Activated CD4-positive, alpha-beta memory T cell treated with anti-CD3 and anti-CD28 coated beads for 36 hours (primary cell): Measurements from ENCODE around the gene RB1. TPM values are rescaled to one million over a fixed set of nuclear protein-coding genes. Genes with fewer than 3 reads are reported as not detected.

Experiments used
- CTCF ChIA-PET: fragments of 350-600 bp; sonication (Branson Sonifier 250); formaldehyde crosslinking; loops from one replicate; lab custom pipeline; 2021; ENCODE audit warnings: antibody characterized with exemption, inconsistent platforms; lab: Charles Lee
- POLR2A ChIA-PET: fragments of 350-600 bp; sonication (Branson Sonifier 250); formaldehyde crosslinking; loops from one replicate; lab custom pipeline; 2021; ENCODE audit warnings: antibody characterized with exemption; lab: Charles Lee
- DNase-seq: peaks from one replicate; pipeline ENCODE4 v3.0.0-alpha.2; 2020
- H3K27ac Mint-ChIP-seq: one replicate; pipeline ENCODE4 v1.8.0; 2021; ENCODE audit warnings: mixed read lengths
- H3K27me3 Mint-ChIP-seq: one replicate; pipeline ENCODE4 v1.8.0; 2021; ENCODE audit warnings: mixed read lengths
- H3K36me3 Mint-ChIP-seq: one replicate; pipeline ENCODE4 v1.8.0; 2021; ENCODE audit warnings: mixed read lengths
- H3K4me1 Mint-ChIP-seq: one replicate; pipeline ENCODE4 v1.8.0; 2021; ENCODE audit warnings: low read depth, mixed read lengths
- H3K4me3 Mint-ChIP-seq: one replicate; pipeline ENCODE4 v1.8.0; 2021; ENCODE audit warnings: mild to moderate bottlenecking, mixed read lengths
- H3K9me3 Mint-ChIP-seq: one replicate; pipeline ENCODE4 v1.8.0; 2021; ENCODE audit warnings: mixed read lengths
- intact Hi-C: fragments of 100-400 bp; cut with micrococcal nuclease; formaldehyde crosslinking; loops from one replicate; pipeline ENCODE4 v1.15.1; 2023
- total RNA-seq, 2 experiments: library from RNA; stranded (reverse); gene quantifications; one replicate each; pipeline ENCODE4 v1.2.3, GENCODE V29; 2021

The RB1 gene
- total RNA-seq, 2 experiments from 2014 or later = 26.5 to 28.8 TPM

DNA sequence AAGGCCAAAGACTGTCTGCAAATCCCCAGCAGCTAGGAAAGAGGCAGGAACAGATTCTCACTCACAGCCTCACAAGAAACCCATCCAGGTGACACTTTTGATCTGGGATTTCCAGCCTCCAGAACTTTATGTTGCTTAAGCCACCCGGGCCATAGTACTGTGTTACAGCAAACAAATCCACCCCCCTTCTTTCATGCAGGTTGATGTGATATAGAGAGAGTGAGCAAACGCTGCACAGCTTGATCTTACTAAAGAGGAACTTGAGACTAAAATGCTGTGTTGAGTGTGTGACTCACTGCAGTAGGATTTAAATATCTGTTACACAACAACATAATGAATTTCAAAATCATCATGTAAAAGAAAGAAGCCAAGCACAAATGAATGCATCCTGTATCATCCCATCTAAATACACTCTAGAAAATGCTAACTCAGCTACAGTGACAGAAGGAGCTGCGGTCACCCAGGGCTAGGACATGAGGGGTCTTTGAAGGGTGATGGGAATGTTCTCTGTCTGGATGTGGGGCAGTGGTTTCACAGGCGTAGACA, 197.2 kb downstream of the RB1 start:
- H3K27ac Mint-ChIP-seq = peak overlapping the region; percentile 23
- CTCF ChIA-PET = no interaction called here
- H3K9me3 Mint-ChIP-seq = no peaks in the 10 kb centered on the region
- DNase-seq = peak; percentile 27
- H3K27me3 Mint-ChIP-seq = no peaks in the 10 kb centered on the region
- H3K4me1 Mint-ChIP-seq = peaks cover 44% of the 10 kb centered on the region
- intact Hi-C loops = no loop called here
- no peaks in the 10 kb centered on the region for H3K36me3 Mint-ChIP-seq
- H3K4me3 Mint-ChIP-seq = no peak overlapping the region
- POLR2A ChIA-PET = interaction anchor here (0.6 kb wide), 1 partner anchor 35 kb away, joined by 3 read pairs; no protein-coding TSS in a partner anchor

DNA sequence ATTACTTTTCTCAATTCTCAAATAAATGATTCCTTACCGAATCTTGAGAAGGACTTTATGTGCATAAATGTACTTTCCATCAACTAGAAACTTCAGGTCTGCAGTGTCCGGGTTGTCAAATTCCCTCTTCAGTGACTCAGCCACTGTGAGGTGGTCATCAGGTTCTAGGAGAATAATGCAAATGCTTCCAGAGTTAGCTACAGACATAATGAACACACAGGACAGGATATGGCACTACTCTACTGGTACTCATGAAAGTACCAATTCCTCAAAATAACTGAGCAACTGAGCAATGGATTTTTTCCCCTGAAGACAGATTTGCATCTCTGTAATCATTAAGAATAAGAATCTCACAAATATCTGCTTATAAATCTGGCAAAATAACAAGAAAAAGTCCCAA, 198.2 kb downstream of the RB1 start:
- no peak for DNase-seq
- intact Hi-C loops = no loop called here
- no peaks in the 10 kb centered on the region for H3K9me3 Mint-ChIP-seq
- no peak overlapping the region for H3K27ac Mint-ChIP-seq
- H3K4me3 Mint-ChIP-seq = no peak overlapping the region
- H3K4me1 Mint-ChIP-seq = peaks cover 47% of the 10 kb centered on the region
- H3K36me3 Mint-ChIP-seq = no peaks in the 10 kb centered on the region
- POLR2A ChIA-PET = interaction anchor here (0.6 kb wide), 1 partner anchor 34 kb away, joined by 3 read pairs; no protein-coding TSS in a partner anchor
- H3K27me3 Mint-ChIP-seq = no peaks in the 10 kb centered on the region
- CTCF ChIA-PET = no interaction called here

DNA sequence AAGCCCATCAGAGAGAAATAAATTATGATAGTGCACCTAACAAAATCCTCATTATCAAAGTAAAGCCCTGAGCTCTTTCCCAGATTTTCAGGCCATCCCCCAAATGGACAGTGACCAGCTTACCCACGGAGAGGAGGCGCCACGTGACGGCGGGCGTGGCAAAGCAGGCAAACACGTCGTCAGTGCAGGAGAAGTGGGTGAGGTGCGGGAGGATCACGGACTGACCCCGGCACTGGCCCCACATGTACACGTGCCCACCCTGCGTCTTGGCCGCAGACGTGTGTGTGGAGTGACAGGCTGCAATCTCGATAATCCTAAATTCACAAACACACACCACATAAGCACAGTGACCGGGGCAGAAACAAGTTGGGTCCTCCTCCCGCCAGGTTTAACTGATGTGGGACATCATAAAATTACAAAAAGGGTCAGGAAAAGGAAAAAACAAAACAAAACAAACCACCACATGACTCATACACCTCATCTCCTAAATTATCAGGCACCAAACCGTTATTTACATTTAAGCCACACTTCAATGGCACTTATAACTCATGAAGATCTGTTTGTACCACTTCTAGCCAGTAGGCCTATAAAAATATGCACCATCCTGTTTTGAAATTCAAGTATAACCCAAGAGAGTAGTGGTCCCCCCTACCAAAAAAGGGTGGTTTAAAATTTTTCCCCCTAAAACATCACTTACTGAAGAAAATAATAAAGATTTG, 199.2 kb downstream of the RB1 start:
- intact Hi-C loops = no loop called here
- CTCF ChIA-PET = no interaction called here
- Mint-ChIP-seq H3K36me3 (peaks cover 2% of the 10 kb centered on the region), H3K4me1 (peaks cover 50% of the 10 kb centered on the region), H3K4me3 (no peak overlapping the region), H3K9me3 (no peaks in the 10 kb centered on the region), H3K27ac (no peak overlapping the region), H3K27me3 (no peaks in the 10 kb centered on the region)
- POLR2A ChIA-PET = no interaction called here
- DNase-seq = no peak

DNA sequence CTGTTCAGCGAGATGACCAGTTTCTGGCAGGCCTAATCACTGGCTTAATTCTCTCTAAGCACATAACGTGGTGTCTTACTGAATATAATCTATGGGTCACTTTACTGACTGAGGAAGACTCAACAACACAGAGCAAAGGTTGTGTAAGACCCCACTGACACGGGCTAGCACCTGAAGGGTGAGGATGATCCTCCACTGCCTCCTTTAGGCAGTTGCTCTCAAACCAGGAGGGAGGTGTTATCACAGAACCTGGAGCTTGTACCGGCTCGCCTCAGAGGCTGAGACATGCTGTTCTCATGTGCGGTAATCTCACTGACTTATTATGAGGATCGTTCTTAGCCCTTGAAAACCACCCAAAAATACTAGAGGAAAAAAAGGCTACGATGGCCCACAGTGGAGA, 201.1 kb downstream of the RB1 start:
- Mint-ChIP-seq H3K27me3 (no peaks in the 10 kb centered on the region), H3K27ac (no peak overlapping the region), H3K9me3 (no peaks in the 10 kb centered on the region), H3K4me3 (no peak overlapping the region), H3K36me3 (peaks cover 2% of the 10 kb centered on the region), H3K4me1 (peaks cover 50% of the 10 kb centered on the region)
- intact Hi-C loops = loop anchor here (1.0 to 5.0 kb wide), 5 partner anchors 13 to 267 kb away; no protein-coding TSS in a partner anchor
- DNase-seq = peak; percentile 23
- ChIA-PET CTCF (interaction anchor here (0.5 to 1.0 kb wide), 2 partner anchors 171 to 372 kb away, joined by 3 read pairs; no protein-coding TSS in a partner anchor), POLR2A (interaction anchor here (1.7 kb wide), 1 partner anchor 28 kb away, joined by 11 read pairs; the partner anchor contains the start of gene RCBTB2)

DNA sequence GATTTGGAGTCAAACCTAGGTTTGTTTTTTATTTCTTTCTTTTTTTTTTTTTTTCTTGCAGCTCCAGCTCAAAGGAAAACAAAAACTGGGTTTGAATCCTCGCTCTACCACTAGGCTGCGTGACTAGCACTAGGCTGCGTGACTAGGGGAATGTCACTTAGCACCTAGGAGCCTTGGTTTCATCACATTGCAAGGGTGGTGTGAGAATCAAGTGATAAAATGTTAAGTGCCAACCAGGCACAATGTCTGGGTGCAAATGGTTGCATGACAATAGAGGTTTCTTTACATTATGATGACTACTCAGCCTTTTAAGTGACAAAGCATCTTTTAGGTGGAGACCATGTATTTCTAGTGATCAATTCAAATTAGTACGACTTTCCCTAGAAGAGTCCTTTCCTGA, 201.5 kb downstream of the RB1 start:
- peak overlapping the region; percentile 39 for H3K4me3 Mint-ChIP-seq
- no peaks in the 10 kb centered on the region for H3K27me3 Mint-ChIP-seq
- H3K4me1 Mint-ChIP-seq = peaks cover 53% of the 10 kb centered on the region
- peaks cover 2% of the 10 kb centered on the region for H3K36me3 Mint-ChIP-seq
- CTCF ChIA-PET = interaction anchor here (1.0 to 1.2 kb wide), 2 partner anchors 13 to 171 kb away, joined by 3 to 4 read pairs; no protein-coding TSS in a partner anchor
- peak; percentile 41 for DNase-seq
- intact Hi-C loops = loop anchor here (1.0 to 5.0 kb wide), 5 partner anchors 14 to 268 kb away; no protein-coding TSS in a partner anchor
- H3K9me3 Mint-ChIP-seq = no peaks in the 10 kb centered on the region
- POLR2A ChIA-PET = interaction anchor here (1.7 kb wide), 1 partner anchor 27 kb away, joined by 11 read pairs; the partner anchor contains the start of gene RCBTB2
- peak overlapping the region; percentile 68 for H3K27ac Mint-ChIP-seq

DNA sequence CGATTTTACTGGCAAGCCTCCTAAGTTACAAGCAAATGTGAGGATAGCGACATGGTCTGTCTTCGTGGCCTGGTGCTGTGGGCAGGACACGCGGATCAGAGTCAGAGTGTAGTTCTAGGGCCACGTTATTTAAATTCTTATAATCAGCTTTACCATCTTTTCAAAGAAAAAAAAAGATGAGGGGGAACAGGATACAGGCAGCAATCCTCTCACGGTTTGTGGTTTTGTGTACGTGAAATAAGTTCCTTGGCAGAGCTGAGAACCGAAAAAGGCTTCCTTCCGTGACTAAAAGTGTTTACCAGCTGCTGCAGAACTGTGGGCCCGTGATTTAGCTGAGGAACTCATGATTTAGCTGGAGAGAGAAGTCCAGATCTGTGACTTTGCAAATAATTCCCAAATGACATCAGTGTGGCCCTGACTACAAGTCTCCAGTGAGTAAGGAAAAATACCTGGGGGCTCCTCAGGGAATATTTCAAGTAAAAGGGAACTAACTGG, 202.1 kb downstream of the RB1 start:
- ChIA-PET POLR2A (interaction anchor here (0.7 to 1.7 kb wide), 3 partner anchors 11 to 1839 kb away, joined by 4 to 11 read pairs (median 5); partner anchors contain the start of gene RCBTB2), CTCF (interaction anchor here (0.7 to 1.2 kb wide), 5 partner anchors 13 to 1973 kb away, joined by 3 to 5 read pairs (median 4); no protein-coding TSS in a partner anchor)
- peak overlapping the region; percentile 39 for H3K4me3 Mint-ChIP-seq
- H3K9me3 Mint-ChIP-seq = no peaks in the 10 kb centered on the region
- peak overlapping the region; percentile 68 for H3K27ac Mint-ChIP-seq
- H3K27me3 Mint-ChIP-seq = no peaks in the 10 kb centered on the region
- peak; percentile 61 for DNase-seq
- peaks cover 55% of the 10 kb centered on the region for H3K4me1 Mint-ChIP-seq
- intact Hi-C loops = loop anchor here (1.0 to 5.0 kb wide), 5 partner anchors 14 to 268 kb away; no protein-coding TSS in a partner anchor
- H3K36me3 Mint-ChIP-seq = peaks cover 2% of the 10 kb centered on the region

DNA sequence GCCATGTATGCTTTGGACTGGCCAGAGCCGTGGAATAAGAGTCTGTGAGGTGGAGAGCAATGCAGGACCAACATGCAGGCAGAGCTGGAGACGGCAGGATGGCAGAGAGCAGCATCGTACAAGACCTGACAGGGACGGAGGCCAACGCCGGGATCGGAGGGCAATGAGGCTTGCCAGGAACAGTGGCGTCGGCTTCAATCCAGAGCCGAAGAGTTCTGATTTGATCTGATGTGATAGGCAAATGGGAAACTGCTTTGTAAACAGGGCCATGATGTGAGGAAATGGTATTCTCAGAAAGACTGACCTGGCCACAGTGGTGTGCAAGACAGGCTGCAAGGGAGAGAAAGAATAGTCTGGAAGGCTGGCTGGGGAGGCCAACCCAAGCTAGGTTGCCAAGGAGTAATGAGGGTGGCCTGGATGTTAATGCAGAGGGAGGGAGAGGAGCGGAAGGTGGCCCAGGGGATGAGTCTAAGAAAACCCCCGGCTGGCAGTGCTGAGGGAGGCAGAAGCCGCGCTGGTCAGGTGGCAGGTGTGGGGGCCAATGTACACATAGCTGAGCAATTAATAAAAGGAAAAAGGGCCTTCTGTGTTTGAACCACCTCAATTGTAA, 202.6 kb downstream of the RB1 start:
- no peaks in the 10 kb centered on the region for H3K9me3 Mint-ChIP-seq
- POLR2A ChIA-PET = interaction anchor here (0.7 to 1.7 kb wide), 3 partner anchors 12 to 1839 kb away, joined by 4 to 11 read pairs (median 5); partner anchors contain the start of gene RCBTB2
- H3K36me3 Mint-ChIP-seq = peaks cover 2% of the 10 kb centered on the region
- H3K27ac Mint-ChIP-seq = peak overlapping the region; percentile 68
- peak overlapping the region; percentile 39 for H3K4me3 Mint-ChIP-seq
- CTCF ChIA-PET = interaction anchor here (0.7 to 1.2 kb wide), 4 partner anchors 14 to 1974 kb away, joined by 4 to 5 read pairs (median 4); no protein-coding TSS in a partner anchor
- intact Hi-C loops = loop anchor here (5.0 kb wide), 1 partner anchor 269 kb away; no protein-coding TSS in a partner anchor
- H3K27me3 Mint-ChIP-seq = no peaks in the 10 kb centered on the region
- DNase-seq = no peak
- peaks cover 50% of the 10 kb centered on the region for H3K4me1 Mint-ChIP-seq

DNA sequence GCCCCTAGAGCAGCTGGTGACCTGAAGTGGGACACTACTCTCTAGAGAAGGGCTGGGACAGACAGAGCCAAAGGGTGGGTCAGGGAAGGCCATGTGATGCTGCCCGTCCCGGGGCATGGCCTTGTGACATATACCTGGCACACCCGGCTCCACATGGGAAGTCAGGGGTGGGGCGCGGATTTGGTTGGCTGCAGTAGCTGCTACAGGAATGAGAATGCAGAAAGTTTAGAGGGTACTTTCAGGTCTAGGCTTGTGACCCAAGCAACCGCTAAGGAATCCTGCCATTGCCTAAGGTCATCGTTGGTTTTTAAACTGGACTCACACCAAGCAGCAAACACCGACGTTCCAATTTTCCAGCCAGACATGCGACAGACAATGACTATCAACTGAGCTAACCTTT, 203.5 kb downstream of the RB1 start:
- ChIA-PET POLR2A (no interaction called here), CTCF (interaction anchor here (1.1 kb wide), 1 partner anchor 75 kb away, joined by 5 read pairs; no protein-coding TSS in a partner anchor)
- no peak for DNase-seq
- Mint-ChIP-seq H3K36me3 (peaks cover 4% of the 10 kb centered on the region), H3K27ac (no peak overlapping the region), H3K4me3 (no peak overlapping the region), H3K4me1 (peaks cover 50% of the 10 kb centered on the region), H3K9me3 (no peaks in the 10 kb centered on the region), H3K27me3 (no peaks in the 10 kb centered on the region)
- intact Hi-C loops = loop anchor here (5.0 kb wide), 1 partner anchor 270 kb away; no protein-coding TSS in a partner anchor

DNA sequence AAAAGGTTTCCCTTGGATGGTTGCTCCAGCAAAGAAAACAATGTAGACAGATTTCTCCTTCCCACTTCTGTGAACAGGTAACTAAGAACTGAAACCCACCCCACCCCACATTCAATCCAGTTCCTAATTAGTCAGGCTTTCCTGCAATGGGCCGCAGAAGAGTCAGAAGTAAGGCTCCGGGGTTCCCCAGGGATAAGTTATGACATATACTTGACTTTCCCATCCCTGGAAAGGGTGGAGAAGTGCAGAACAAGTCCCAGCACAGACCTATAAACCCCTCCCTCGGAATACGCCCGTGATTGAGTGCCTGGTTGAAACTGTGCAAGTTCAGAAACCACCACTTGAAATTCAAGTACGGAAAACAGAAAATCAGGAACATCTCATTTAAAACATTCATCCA, 204.5 kb downstream of the RB1 start:
- Mint-ChIP-seq H3K9me3 (no peaks in the 10 kb centered on the region), H3K4me3 (no peak overlapping the region), H3K27ac (no peak overlapping the region), H3K36me3 (peaks cover 4% of the 10 kb centered on the region), H3K4me1 (peaks cover 50% of the 10 kb centered on the region), H3K27me3 (no peaks in the 10 kb centered on the region)
- POLR2A ChIA-PET = no interaction called here
- intact Hi-C loops = loop anchor here (5.0 kb wide), 1 partner anchor 271 kb away; no protein-coding TSS in a partner anchor
- no peak for DNase-seq
- CTCF ChIA-PET = no interaction called here

DNA sequence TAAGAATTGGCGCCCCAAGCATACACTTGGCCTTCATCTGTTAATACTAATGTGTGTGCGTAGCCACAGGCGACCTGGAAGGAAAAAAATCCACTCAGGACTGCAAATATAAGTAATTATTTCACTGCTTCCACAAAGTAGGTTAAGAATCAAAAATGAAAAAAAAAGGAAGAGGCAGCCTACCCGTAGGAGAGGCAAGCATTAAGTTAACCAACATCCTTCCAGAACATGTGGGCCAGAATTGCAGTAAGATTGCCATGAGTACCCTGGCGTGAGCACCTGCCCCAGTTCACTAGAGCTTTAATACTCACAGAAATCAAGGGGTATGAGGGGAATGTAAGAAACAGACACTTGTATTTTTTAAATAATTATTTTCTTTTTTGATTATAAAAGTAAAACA, 207.1 kb downstream of the RB1 start:
- Mint-ChIP-seq H3K4me3 (no peak overlapping the region), H3K27me3 (no peaks in the 10 kb centered on the region), H3K36me3 (peaks cover 4% of the 10 kb centered on the region), H3K4me1 (peaks cover 30% of the 10 kb centered on the region), H3K9me3 (no peaks in the 10 kb centered on the region), H3K27ac (no peak overlapping the region)
- no peak for DNase-seq
- POLR2A ChIA-PET = no interaction called here
- intact Hi-C loops = no loop called here
- CTCF ChIA-PET = no interaction called here

DNA sequence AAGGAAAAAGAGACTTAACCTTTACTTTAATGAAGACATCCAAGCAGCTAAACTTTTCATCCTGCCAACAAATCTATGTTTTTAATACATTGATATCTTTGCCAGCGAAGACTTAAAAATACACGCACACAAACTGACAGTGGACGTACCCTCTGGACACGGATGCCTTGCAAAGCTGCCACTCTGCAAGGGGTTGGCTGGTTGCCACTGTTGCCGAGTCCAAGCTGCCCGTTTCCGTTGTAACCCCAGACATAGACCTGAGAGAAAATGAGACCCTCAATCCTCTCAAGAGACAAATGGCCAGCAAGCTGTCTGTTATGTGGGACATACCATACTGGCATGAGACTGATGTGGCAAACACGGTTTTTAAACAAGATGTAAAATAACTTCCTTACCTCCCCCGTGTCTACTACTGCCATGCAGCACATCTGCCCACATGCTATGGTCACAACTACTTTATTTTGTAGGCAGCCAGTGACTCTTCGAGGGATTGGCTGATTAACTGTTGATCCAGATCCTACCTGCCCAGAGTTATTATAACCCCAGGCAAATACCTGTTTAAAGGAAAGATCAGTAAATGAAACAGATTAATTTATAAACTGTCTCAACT, 208.2 kb downstream of the RB1 start:
- ChIA-PET CTCF (no interaction called here), POLR2A (no interaction called here)
- no peak overlapping the region for H3K4me3 Mint-ChIP-seq
- H3K27me3 Mint-ChIP-seq = no peaks in the 10 kb centered on the region
- H3K4me1 Mint-ChIP-seq = peaks cover 20% of the 10 kb centered on the region
- no peaks in the 10 kb centered on the region for H3K9me3 Mint-ChIP-seq
- intact Hi-C loops = no loop called here
- DNase-seq = no peak
- H3K36me3 Mint-ChIP-seq = peaks cover 4% of the 10 kb centered on the region
- H3K27ac Mint-ChIP-seq = no peak overlapping the region
